ENCODE results near the gene CA7.

- no peak for TF ChIP-seq POLR2AphosphoS5 (IDR thresholded peaks at IDR 0.05)
- TF ChIP-seq POLR2A (IDR thresholded peaks at IDR 0.05), result no peak
- no peak for TF ChIP-seq CTCF (IDR thresholded peaks at IDR 0.05)
- TF ChIP-seq EP300 (IDR thresholded peaks at IDR 0.05; ENCODE audit: low read depth), result no peak
Measured at GRCh38 chr16:66824006-66824405, 20.2 kb upstream of the CA7 start.

Data from transverse colon (tissue), 4 donors.